Activated naive CD4-positive, alpha-beta T cell treated with anti-CD3 and anti-CD28 coated beads, Interleukin-2, amount 50 U/mL, for 72 hours (primary cell): ENCODE results near the gene SKOR1. TPM values are rescaled to one million over a fixed set of nuclear protein-coding genes. Genes with fewer than 3 reads are reported as not detected.

Source experiments
- ATAC-seq, 2 donors: fragments of 150-1000 bp; cut with Tn5 transposase; 2 replicates each; pipeline ENCODE4 v1.10.0; 2021; ENCODE audit warnings: mild to moderate bottlenecking in 2 of 2, moderate library complexity in 2 of 2
- DNase-seq, 2 donors: peaks; one replicate each; pipeline ENCODE4 v3.0.0; 2021 to 2022; ENCODE audit warnings: low spot score in 2 of 2
- H3K27ac Mint-ChIP-seq, 2 donors: one replicate each; pipeline ENCODE4 v1.8.0; 2022; ENCODE audit warnings: mild to moderate bottlenecking in 2 of 2, mixed read lengths in 2 of 2
- H3K36me3 Mint-ChIP-seq, 2 donors: one replicate each; pipeline ENCODE4 v1.8.0; 2022; ENCODE audit warnings: mixed read lengths in 2 of 2
- H3K9me3 Mint-ChIP-seq, 2 donors: one replicate each; pipeline ENCODE4 v1.8.0; 2022; ENCODE audit warnings: mixed read lengths in 2 of 2
- total RNA-seq, 2 donors: library from RNA; stranded (reverse); gene quantifications; one replicate each; pipeline ENCODE4 v1.2.3, GENCODE V29; 2022

SKOR1 gene
- total RNA-seq, 2 donors from 2014 or later = 0.16 TPM; not detected in 1

GRCh38 chr15:67807836-67808235 lies 17.5 kb upstream of the SKOR1 start:
- no peaks in the 10 kb centered on the region for H3K36me3 Mint-ChIP-seq
- H3K27ac Mint-ChIP-seq = no peak overlapping the region
- ATAC-seq = no peak
- no peak for DNase-seq
- H3K9me3 Mint-ChIP-seq = no peaks in the 10 kb centered on the region

DNA sequence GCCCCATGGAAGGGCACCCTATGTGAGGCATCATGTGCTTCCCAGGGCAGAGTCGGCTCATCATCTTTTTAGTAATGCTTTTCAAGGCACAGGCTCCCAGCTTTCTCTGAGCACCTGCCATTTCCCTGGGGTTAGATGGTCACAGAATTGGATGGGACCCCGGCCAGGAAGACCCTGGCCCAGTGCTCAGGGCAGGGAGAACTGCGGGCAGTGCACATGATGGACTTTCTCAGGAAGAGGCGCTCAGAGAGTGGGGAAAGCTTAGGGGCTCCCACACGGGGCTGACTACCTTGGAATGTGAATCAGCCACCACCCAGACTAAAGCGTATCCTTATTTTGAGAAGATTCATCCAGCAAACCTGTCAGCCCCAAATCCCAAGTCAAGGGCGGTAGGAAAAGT lies 16.5 kb upstream of the SKOR1 start:
- DNase-seq = no peak
- ATAC-seq = no peak
- peak overlapping the region in 1 of 2 donors; percentile 63 for H3K27ac Mint-ChIP-seq
- H3K36me3 Mint-ChIP-seq = no peaks in the 10 kb centered on the region
- no peaks in the 10 kb centered on the region for H3K9me3 Mint-ChIP-seq

DNA sequence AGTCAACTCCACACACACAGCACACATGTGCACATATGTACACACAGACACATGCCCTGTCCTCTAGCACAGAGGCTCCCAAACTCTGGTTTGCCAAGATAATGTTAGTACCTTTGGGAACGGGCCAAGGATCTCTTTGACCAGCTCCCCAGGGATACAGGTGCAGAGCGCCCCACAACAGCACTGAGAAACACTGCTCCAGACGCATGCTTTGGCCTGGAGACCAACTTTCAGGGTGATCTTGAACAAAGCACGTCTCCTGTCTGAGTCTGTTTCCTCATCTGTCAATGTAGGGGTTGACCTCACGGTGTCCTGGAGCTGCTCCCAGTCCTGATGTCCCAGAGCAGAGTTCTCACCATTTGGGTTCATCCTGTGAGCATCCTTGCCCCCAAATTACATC lies 15.9 kb upstream of the SKOR1 start:
- H3K36me3 Mint-ChIP-seq = no peaks in the 10 kb centered on the region
- no peak for DNase-seq
- no peak for ATAC-seq
- no peaks in the 10 kb centered on the region for H3K9me3 Mint-ChIP-seq
- no peak overlapping the region for H3K27ac Mint-ChIP-seq

DNA sequence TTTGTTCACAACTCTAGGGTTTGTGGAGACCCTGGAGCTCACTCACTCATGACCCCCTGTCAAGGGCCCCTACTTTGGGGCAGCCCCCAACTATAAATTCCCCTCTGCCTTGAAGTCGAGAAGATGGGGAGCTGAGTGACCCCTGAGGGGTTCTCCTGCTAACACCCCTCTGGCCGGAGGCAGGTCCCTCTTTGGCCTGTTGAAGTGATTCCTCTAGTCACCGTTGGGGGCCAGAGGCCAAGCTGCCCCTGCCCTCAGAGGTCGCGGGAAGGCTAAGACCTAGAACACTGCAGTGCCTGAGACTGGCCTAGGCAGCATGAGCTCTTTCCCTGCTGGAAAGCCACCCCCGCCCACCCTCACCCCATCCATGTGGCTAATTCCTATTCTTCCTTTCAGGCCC lies 15.4 kb upstream of the SKOR1 start:
- H3K27ac Mint-ChIP-seq = no peak overlapping the region
- DNase-seq (no peak), ATAC-seq (no peak)
- no peaks in the 10 kb centered on the region for H3K9me3 Mint-ChIP-seq
- no peaks in the 10 kb centered on the region for H3K36me3 Mint-ChIP-seq

- DNase-seq (no peak), ATAC-seq (no peak)
- Mint-ChIP-seq H3K36me3 (peaks cover 0 to 6% of the 10 kb centered on the region in 2 donors), H3K9me3 (no peaks in the 10 kb centered on the region), H3K27ac (no peak overlapping the region)
Observed at GRCh38 chr15:67812241-67812644, 13.1 kb upstream of the SKOR1 start.

GRCh38 chr15:67813104-67813634 lies 12.1 kb upstream of the SKOR1 start:
- Mint-ChIP-seq H3K27ac (peak overlapping the region in 1 of 2 donors; percentile 53), H3K9me3 (no peaks in the 10 kb centered on the region), H3K36me3 (peaks cover 0 to 6% of the 10 kb centered on the region in 2 donors)
- ATAC-seq (no peak), DNase-seq (no peak)

DNA sequence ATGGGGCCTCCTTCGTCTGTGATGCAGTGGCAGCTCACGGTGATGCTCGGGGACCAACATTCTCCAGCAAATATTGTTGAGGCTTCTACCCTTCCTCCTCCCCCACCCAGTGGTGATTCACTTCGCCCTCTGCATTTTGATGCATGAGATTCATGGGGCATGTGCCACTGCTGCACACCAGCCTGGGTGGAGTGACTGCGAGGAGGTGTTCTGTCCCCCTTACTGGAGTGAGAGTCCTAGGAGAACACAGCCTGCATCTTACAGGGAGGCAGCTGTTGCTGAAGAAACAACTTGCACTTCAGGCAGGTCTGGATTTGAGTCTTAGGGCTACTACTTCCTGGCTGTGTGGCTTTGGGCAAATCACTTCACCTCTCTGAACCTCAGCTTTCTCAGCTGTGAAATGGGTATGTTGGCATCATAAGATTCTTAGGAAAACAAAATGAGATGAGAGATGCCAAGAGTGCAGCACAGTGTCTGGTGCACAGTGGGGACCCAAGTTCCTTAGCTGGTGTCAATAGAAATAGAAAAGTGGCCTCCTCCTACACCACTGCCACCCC lies 10.2 kb upstream of the SKOR1 start:
- Mint-ChIP-seq H3K9me3 (no peaks in the 10 kb centered on the region), H3K27ac (no peak overlapping the region), H3K36me3 (peaks cover 0 to 6% of the 10 kb centered on the region in 2 donors)
- ATAC-seq = no peak
- DNase-seq = no peak

DNA sequence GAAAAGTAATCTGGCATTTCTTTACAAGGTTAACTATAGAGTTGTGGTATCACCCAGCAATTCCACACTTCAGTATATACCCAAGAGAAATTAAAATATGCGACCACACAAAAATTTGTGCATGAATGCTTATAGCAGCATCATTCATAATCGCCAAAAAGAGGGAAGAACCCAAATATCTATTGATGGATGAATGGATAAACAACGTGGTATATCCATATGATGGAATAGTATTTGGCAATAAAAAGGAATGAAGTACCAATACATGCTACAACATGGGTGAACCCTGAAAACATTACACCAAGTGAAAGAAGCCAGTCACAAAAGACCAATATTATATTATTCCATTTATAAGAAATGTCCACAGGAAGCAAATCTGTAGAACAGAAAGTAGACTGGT lies 8.6 kb upstream of the SKOR1 start:
- peaks cover 0 to 11% of the 10 kb centered on the region in 2 donors for H3K36me3 Mint-ChIP-seq
- no peaks in the 10 kb centered on the region for H3K9me3 Mint-ChIP-seq
- no peak overlapping the region for H3K27ac Mint-ChIP-seq
- ATAC-seq (no peak), DNase-seq (no peak)

DNA sequence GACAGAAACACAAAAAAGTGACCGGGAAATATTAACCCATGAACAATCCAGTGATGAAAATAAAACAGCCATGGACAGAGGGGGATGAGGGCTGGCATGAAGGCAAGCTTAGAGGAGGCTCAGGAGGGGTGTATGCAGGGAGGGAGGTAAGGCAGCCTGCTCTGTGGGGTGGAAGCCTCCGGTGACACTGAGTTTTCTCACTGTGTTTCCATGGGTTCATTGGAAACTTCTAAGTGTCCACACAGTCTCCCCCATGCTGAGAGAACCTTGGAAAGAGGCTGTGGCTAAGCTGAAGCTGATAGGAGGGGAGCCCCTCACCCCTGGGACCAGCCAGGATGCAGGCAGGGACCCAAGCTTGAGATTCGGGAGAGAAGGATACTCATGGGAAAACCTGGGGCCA lies 6.8 kb upstream of the SKOR1 start:
- ATAC-seq = no peak
- H3K9me3 Mint-ChIP-seq = no peaks in the 10 kb centered on the region
- H3K27ac Mint-ChIP-seq = no peak overlapping the region
- no peak for DNase-seq
- H3K36me3 Mint-ChIP-seq = peaks cover 0 to 12% of the 10 kb centered on the region in 2 donors

GRCh38 chr15:67819636-67820035 lies 5.7 kb upstream of the SKOR1 start:
- Mint-ChIP-seq H3K27ac (no peak overlapping the region), H3K36me3 (peaks cover 0 to 20% of the 10 kb centered on the region in 2 donors), H3K9me3 (no peaks in the 10 kb centered on the region)
- no peak for DNase-seq
- ATAC-seq = no peak

DNA sequence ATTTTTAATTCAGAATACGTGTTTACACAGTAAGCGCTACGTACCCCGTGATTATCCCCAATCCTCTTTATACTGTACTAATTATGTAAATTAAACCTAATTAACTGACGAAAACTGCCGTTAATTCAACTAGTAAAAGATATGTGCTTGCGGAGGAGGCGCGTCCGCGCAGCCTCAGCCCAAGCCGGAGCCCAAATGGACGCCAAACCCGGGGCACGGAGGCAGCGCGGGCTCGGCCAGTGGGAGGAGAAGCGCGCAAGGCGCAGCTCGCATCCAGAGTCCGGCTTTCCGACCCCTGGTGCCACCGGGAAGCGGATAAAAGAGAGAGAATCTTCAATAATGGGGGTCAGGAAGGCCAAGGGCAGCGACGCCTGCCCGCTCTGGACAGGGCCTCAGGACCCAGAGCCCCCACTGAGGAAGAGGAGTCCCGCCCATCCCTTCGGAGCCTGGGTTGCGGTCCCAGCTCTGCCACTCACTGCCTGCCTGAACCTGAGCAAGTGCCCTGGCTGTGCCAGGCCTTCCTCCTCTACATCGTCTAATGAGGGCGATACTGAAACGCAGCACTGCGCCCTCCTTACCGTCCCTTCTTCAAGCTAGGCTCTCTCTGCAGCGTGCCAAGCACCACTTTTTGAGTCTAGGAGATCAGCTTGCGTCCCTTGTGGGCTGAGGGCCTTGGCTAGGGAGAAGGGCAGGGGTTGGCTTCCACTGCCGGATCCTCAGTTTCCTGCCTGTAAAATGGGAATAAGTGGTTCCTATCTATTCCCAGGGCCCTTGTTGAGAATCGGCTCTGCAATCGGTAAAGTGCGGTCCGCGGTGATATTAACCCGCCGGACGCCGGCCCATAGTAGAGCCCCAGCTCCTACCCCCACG lies 5.0 kb upstream of the SKOR1 start:
- ATAC-seq = no peak
- DNase-seq = no peak
- Mint-ChIP-seq H3K27ac (no peak overlapping the region), H3K36me3 (peaks cover 0 to 19% of the 10 kb centered on the region in 2 donors), H3K9me3 (no peaks in the 10 kb centered on the region)

DNA sequence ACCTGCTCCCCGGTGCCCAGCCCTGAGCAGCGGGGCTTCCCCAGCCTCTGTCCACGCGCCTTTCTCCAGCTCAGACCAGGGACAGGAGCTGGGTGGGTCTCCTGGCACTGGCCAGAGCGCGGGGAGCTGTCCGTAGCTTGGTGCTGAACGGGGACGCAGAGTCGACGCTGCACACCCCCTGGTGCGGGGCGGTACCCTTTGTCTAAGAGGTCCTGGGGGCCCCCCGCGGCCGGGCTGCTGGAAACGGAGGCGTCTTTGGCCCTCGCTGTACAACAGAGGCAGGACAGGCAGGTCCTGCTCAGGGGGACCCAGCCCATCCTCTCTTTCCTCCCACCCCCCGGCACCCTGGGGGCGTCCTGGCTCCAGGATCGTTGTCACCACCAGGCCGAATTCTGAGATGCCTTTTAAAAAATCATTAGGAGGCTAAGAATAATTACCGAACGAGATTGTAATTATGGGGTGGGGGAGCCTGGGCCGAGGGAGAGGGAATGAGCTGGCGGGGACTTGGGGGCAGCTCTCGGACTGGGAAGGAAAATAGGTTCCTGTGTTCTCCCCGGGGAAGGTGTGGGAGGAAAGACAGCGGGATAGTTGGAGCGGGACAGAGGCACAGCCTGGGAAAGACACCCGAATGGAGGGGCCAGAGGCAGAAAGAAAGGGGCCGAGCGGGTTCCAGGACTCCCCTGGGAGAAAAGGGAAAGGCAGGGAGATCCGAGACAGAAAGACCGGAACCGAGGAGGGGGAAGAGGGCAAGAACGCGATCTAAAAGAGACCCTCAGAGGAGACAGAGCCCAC lies 4.1 kb upstream of the SKOR1 start:
- H3K9me3 Mint-ChIP-seq = no peaks in the 10 kb centered on the region
- DNase-seq (peak in 1 of 2 donors; percentile 52), ATAC-seq (peak; percentile 23 to 36)
- peak overlapping the region in 1 of 2 donors; percentile 47 for H3K27ac Mint-ChIP-seq
- H3K36me3 Mint-ChIP-seq = peaks cover 2 to 20% of the 10 kb centered on the region in 2 donors

- Mint-ChIP-seq H3K27ac (peak overlapping the region in 1 of 2 donors; percentile 47), H3K9me3 (no peaks in the 10 kb centered on the region), H3K36me3 (peaks cover 5 to 21% of the 10 kb centered on the region in 2 donors)
- ATAC-seq = no peak
- DNase-seq = peak in 1 of 2 donors; percentile 24
Observed at GRCh38 chr15:67821784-67822440, 3.4 kb upstream of the SKOR1 start.

GRCh38 chr15:67822537-67823313 lies 2.6 kb upstream of the SKOR1 start:
- no peaks in the 10 kb centered on the region for H3K9me3 Mint-ChIP-seq
- peaks cover 5 to 21% of the 10 kb centered on the region in 2 donors for H3K36me3 Mint-ChIP-seq
- no peak for DNase-seq
- peak; percentile 8 to 37 for ATAC-seq
- no peak overlapping the region for H3K27ac Mint-ChIP-seq

DNA sequence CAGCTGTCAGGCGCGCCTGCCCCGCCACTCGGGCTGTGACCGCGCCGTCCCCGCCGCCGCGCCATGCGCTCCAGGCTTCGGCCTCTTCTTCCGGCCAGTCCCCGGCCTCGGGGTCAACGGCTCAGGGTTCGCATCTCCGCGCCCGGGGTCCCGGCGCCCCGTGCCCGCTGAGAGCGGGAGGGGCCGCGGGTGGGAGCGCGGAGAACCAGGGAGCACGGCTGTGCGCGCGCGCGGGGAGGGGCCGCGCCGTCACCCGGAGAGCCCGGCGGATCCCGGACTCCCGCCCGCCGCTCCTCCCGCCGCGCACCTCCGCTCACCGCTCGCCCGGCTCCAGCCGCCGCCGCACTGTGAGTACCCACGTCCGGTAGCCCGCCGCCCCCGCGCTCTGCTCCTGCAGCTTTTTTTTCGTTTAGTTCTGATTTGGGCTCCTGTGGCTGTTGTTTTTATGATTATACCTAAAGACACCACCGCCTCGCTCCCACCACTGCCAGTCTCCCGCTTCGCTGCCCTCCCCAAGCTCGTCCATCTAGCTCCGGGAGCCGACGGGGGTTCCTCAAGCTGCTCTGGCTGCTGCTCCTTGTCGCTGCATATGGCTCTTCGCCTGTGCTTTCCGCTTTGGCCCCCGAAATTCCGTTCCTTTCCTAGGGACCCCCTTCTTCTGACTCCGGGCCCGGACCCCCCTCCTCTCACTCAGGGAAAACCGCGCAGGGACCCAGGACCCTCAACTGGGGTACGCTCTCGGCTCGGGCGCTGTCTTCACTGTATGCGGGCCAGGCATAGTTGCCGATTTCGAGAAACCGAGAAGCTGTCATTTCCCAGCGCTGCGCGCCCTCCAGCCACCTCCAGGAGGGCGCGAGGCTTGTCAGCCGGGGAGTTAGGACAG lies 1.8 kb upstream of the SKOR1 start:
- peak in 1 of 2 donors; percentile 60 for ATAC-seq
- Mint-ChIP-seq H3K9me3 (no peaks in the 10 kb centered on the region), H3K36me3 (peaks cover 5 to 21% of the 10 kb centered on the region in 2 donors), H3K27ac (peak overlapping the region in 1 of 2 donors; percentile 80)
- peak in 1 of 2 donors; percentile 15 for DNase-seq
